K562 (cell line): Measurements from ENCODE around the gene UQCRFS1. TPM values are rescaled to one million over a fixed set of nuclear protein-coding genes. Genes with fewer than 3 reads are reported as not detected.

Source experiments
- ATAC-seq: fragments of 200-7000 bp; cut with Tn5 transposase; 3 replicates; pipeline ENCODE4 v1.9.1; 2020; ENCODE audit warnings: moderate library complexity
- BruUV-seq: library from RNA; stranded (reverse); fragments of 400-500 nt; replicated peaks from 2 replicates; lab custom pipeline; 2021; lab: Mats Ljungman, UMichigan
- CTCF ChIA-PET: fragments of 300-600 bp; formaldehyde crosslinking; extraction: SDS; loops from one replicate; lab custom pipeline; 2021; ENCODE audit warnings: low intra/inter-chr PET ratio; lab: Yijun Ruan, JAX
- POLR2A ChIA-PET: fragments of 300-600, 350-650 bp; sonication (Branson Sonifier 250); formaldehyde crosslinking; extraction: SDS; loops from one replicate; lab custom pipeline; 2021; ENCODE audit warnings: antibody characterized with exemption, inconsistent platforms; lab: Yijun Ruan, JAX
- DNase-seq, 4 experiments: peaks; one replicate each; pipeline versions ENCODE4 v3.0.0 to v3.0.0-alpha.2; 2011 to 2018; ENCODE audit warnings: low spot score in 3 of 4, mixed read lengths in 3 of 4; ENCODE audit errors: extremely low read depth in 1 of 4
- FAIRE-seq: peaks from 2 replicates; lab custom pipeline; 2011; peaks lifted over from hg19 to GRCh38; lab: Jason Lieb, UNC
- H2AFZ ChIP-seq: 2 replicates; pipeline ENCODE4 v1.6.0; 2011; ENCODE audit warnings: low read depth, low read length, control low read depth, inconsistent platforms
- H3K27ac ChIP-seq: fragments of 200-600 bp; 3 replicates; pipeline ENCODE4 v1.8.0; 2011; ENCODE audit warnings: low read depth, mild to moderate bottlenecking, control low read depth, inconsistent platforms, low read length, moderate library complexity, mixed read lengths; ENCODE audit errors: extremely low read depth
- H3K27me3 ChIP-seq, 2 experiments: fragments of 300-600 bp in 1 of 2; 2 replicates in 1 of 2; 3 replicates in 1 of 2; pipeline versions ENCODE4 v1.6.0 to v1.8.0; 2011; ENCODE audit warnings: inconsistent platforms in 2 of 2, low read length in 2 of 2, mild to moderate bottlenecking in 1 of 2, mixed read lengths in 1 of 2, moderate library complexity in 1 of 2; ENCODE audit not compliant: control insufficient read depth in 2 of 2, insufficient read depth in 2 of 2
- H3K36me3 ChIP-seq: fragments of 300-600 bp; 3 replicates; pipeline ENCODE4 v1.8.0; 2011; ENCODE audit warnings: mild to moderate bottlenecking, low read length, inconsistent platforms; ENCODE audit not compliant: control insufficient read depth, insufficient read depth
- H3K4me1 ChIP-seq, 2 experiments: fragments of 200-600 bp in 1 of 2; replicated peaks in 1 of 2; 2 replicates in 1 of 2; 3 replicates in 1 of 2; pipeline versions ENCODE4 v1.5.1 to v1.8.0; 2011; ENCODE audit warnings: inconsistent platforms in 2 of 2, low read length in 2 of 2, mild to moderate bottlenecking in 1 of 2, mixed read lengths in 1 of 2, moderate library complexity in 1 of 2; ENCODE audit not compliant: control insufficient read depth in 2 of 2, insufficient read depth in 2 of 2
- H3K4me2 ChIP-seq: 2 replicates; pipeline ENCODE4 v1.6.1; 2011; ENCODE audit warnings: low read length, control low read depth, inconsistent platforms, mixed read lengths; ENCODE audit not compliant: insufficient read depth
- H3K4me3 ChIP-seq: fragments of 200-600 bp; sonication (generic), shearing (Covaris generic); 2 replicates; pipeline ENCODE4 v1.5.1; 2016; ENCODE audit warnings: control low read depth, inconsistent platforms
- H3K79me2 ChIP-seq: fragments of 200-600 bp; 3 replicates; pipeline ENCODE4 v1.8.0; 2011; ENCODE audit warnings: low read length, inconsistent platforms; ENCODE audit not compliant: control insufficient read depth, insufficient read depth
- H3K9ac ChIP-seq, 2 experiments: 2 replicates each; pipeline versions ENCODE4 v1.6.0 to v1.6.1; 2011; ENCODE audit warnings: low read depth in 2 of 2, low read length in 2 of 2, control low read depth in 1 of 2, inconsistent platforms in 1 of 2, mild to moderate bottlenecking in 1 of 2, mixed read lengths in 1 of 2; ENCODE audit not compliant: insufficient read depth in 1 of 2
- H3K9me1 ChIP-seq: one replicate; pipeline ENCODE4 v1.6.0; 2011; ENCODE audit warnings: inconsistent platforms, mild to moderate bottlenecking, low read length, moderate library complexity; ENCODE audit not compliant: control insufficient read depth, insufficient read depth
- H3K9me3 ChIP-seq: replicated peaks from 2 replicates; pipeline ENCODE4 v1.5.1; 2011; ENCODE audit warnings: low read depth, low read length, inconsistent platforms; ENCODE audit not compliant: control insufficient read depth, insufficient read depth
- H4K20me1 ChIP-seq: replicated peaks from 2 replicates; pipeline ENCODE4 v1.6.1; 2011; ENCODE audit warnings: low read length, inconsistent platforms, mixed read lengths; ENCODE audit not compliant: control insufficient read depth, insufficient read depth
- BHLHE40 ChIP-seq: IDR thresholded peaks from 2 replicates; pipeline ENCODE4 v1.6.1; 2011; ENCODE audit warnings: low read length, improper control_type of control experiment
- DMBX1 ChIP-seq: fragments of 250-450 bp; sonication (Bioruptor Pico); IDR thresholded peaks from 2 replicates; pipeline ENCODE4 v1.8.0; 2022; ENCODE audit warnings: inconsistent platforms, mild to moderate bottlenecking, moderate library complexity, borderline replicate concordance
- DNMT1 ChIP-seq: fragments of 450-650 bp; IDR thresholded peaks from 2 replicates; pipeline ENCODE4 v1.6.1; 2016; ENCODE audit warnings: antibody characterized with exemption, mild to moderate bottlenecking
- FOXO4 ChIP-seq: fragments of 450-650 bp; formaldehyde crosslinking; IDR thresholded peaks from 2 replicates; pipeline ENCODE4 v1.4.0; 2020; ENCODE audit warnings: mild to moderate bottlenecking, moderate library complexity
- MAX ChIP-seq: sonication (generic); formaldehyde crosslinking; IDR thresholded peaks from 2 replicates; pipeline ENCODE4 v1.9.0; 2022; ENCODE audit warnings: mild to moderate bottlenecking, missing genetic modification reagents
- MEF2D ChIP-seq: conservative IDR thresholded peaks from 2 replicates; pipeline ENCODE4 v1.6.1; 2016; ENCODE audit warnings: low read depth, missing genetic modification characterization, missing compliant biosample characterization
- MLX ChIP-seq, 2 experiments: fragments of 450-650 bp in 1 of 2; sonication (generic) in 1 of 2; formaldehyde crosslinking; conservative IDR thresholded peaks; 2 replicates each; pipeline versions ENCODE4 v1.4.0 to v1.8.1; 2020 to 2022; ENCODE audit warnings: mild to moderate bottlenecking in 1 of 2, missing genetic modification reagents in 1 of 2
- NKRF ChIP-seq: fragments of 450-650 bp; IDR thresholded peaks from 2 replicates; pipeline ENCODE4 v1.6.1; 2016; ENCODE audit warnings: borderline replicate concordance
- PRDM10 ChIP-seq: fragments of 450-650 bp; IDR thresholded peaks from 2 replicates; pipeline ENCODE4 v1.6.1; 2018; ENCODE audit not compliant: partially characterized antibody
- PRPF4 ChIP-seq: fragments of 200-400 bp; formaldehyde crosslinking; IDR thresholded peaks from one replicate; pipeline ENCODE4 v1.6.1; 2017; ENCODE audit warnings: low read length, low read depth, mild to moderate bottlenecking; ENCODE audit not compliant: insufficient read depth, poor library complexity, severe bottlenecking
- ZBTB7A ChIP-seq: IDR thresholded peaks from 2 replicates; pipeline ENCODE4 v1.6.1; 2011; ENCODE audit warnings: low read depth, mild to moderate bottlenecking, low read length, moderate library complexity, borderline replicate concordance; ENCODE audit not compliant: control insufficient read depth
- ZNF175 ChIP-seq: fragments of 200-800 bp; sonication (Bioruptor generic); IDR thresholded peaks from 2 replicates; pipeline ENCODE4 v1.6.1; 2016; ENCODE audit warnings: low read depth, mild to moderate bottlenecking, missing genetic modification characterization, missing compliant biosample characterization
- ZNF212 ChIP-seq: fragments of 450-650 bp; formaldehyde crosslinking; IDR thresholded peaks from 2 replicates; pipeline ENCODE4 v1.4.0; 2020; ENCODE audit warnings: mild to moderate bottlenecking
- WGBS: fragments of 100-300 bp; shearing (Covaris generic); methylation state at CpG from one replicate; pipeline ENCODE4 v1.1.6; 2016; ENCODE audit warnings: low coverage, mixed read lengths; ENCODE audit not compliant: insufficient coverage; ENCODE audit errors: missing lambda C conversion rate; 5-methylcytosine and 5-hydroxymethylcytosine counted together
- in situ Hi-C: fragments of 300-500 bp; cut with MboI; formaldehyde crosslinking; loops from 4 replicates; pipeline ENCODE4 v1.15.0; 2018; ENCODE audit warnings: inconsistent platforms, mixed read lengths
- intact Hi-C: fragments of 100-400 bp; cut with micrococcal nuclease; formaldehyde crosslinking; loops from 2 replicates; pipeline ENCODE4 v1.14.2; 2022
- polyA plus RNA-seq, 8 experiments: library from polyadenylated mRNA; depleted of rRNA in 4 of 8; stranded (reverse) in 5 of 8; unstranded in 3 of 8; fragments of >200 nt; fragmentation: Nextera tagmentation in 2 of 8; fragmentation: Illumina TruSeq in 1 of 8; extraction: Ambion mirVana in 2 of 8; extraction: Trizol in 1 of 8; gene quantifications; 2 replicates each; pipeline versions ENCODE4 v1.2.1 to v1.2.3, GENCODE V29; 2011 to 2014; ENCODE audit warnings: inconsistent platforms in 1 of 8, missing spikeins in 1 of 8
- total RNA-seq, 7 experiments: library from RNA; depleted of rRNA in 6 of 7; stranded (reverse); fragments of >200 nt in 6 of 7; fragmentation: Illumina TruSeq in 2 of 7; extraction: Trizol in 2 of 7; gene quantifications; 2 replicates each; pipeline versions ENCODE4 v1.2.1 to v1.2.3, GENCODE V29; 2011 to 2021; ENCODE audit warnings: low replicate concordance in 1 of 7

Gene UQCRFS1
- total and polyA plus RNA-seq, 9 of the 15 experiments (the other 6 are each of a cell fraction or from before 2014, with no cell fraction given) = 10.8 to 110 (median 64.7) TPM

GRCh38 chr19:29215322-29215845 lies 2.4 kb upstream of the UQCRFS1 start:
- H3K9me1 ChIP-seq = no peaks in the 10 kb centered on the region
- FAIRE-seq = no peak
- CTCF ChIA-PET = no interaction called here
- no peak overlapping the region for H3K4me3 ChIP-seq
- intact Hi-C loops = no loop called here
- no peaks in the 10 kb centered on the region for H3K9me3 ChIP-seq
- no peak overlapping the region for H3K4me2 ChIP-seq
- no peak for DNase-seq
- peaks cover 3 to 5% of the 10 kb centered on the region in 2 experiments; a peak in 4 of 5 replicates for H3K4me1 ChIP-seq
- peaks cover 20 to 28% of the 10 kb centered on the region in 2 experiments for H3K27me3 ChIP-seq
- H2AFZ ChIP-seq = no peak overlapping the region
- H3K79me2 ChIP-seq = peaks cover 27% of the 10 kb centered on the region
- ATAC-seq = no peak
- in situ Hi-C loops = no loop called here
- peaks cover 10% of the 10 kb centered on the region; the same call in 1 of the 2 replicates for H4K20me1 ChIP-seq
- H3K27ac ChIP-seq = no peak overlapping the region
- POLR2A ChIA-PET = interaction anchor here (0.7 to 1.0 kb wide), 2 partner anchors 20 to 257 kb away, joined by 3 to 4 read pairs; no protein-coding TSS in a partner anchor
- peaks cover 11% of the 10 kb centered on the region; the same call in 2 of the 3 replicates for H3K36me3 ChIP-seq
- H3K9ac ChIP-seq = no peak overlapping the region
- BruUV-seq = no TSS peak
- WGBS = 19% methylated on average over 7 of the region's 7 CpGs
- TF ChIP-seq ZBTB7A (no peak), NKRF (no peak), ZNF212 (CRISPR knock-in tag) (no peak), PRDM10 (no peak), MEF2D (tag) (no peak), BHLHE40 (no peak), MLX (CRISPR knock-in tag; conservative IDR thresholded peaks at IDR 0.05) (no peak), DMBX1 (CRISPR knock-in tag) (no peak), FOXO4 (CRISPR knock-in tag) (no peak), MAX (no peak), ZNF175 (CRISPR knock-in tag) (no peak), PRPF4 (no peak), DNMT1 (no peak)
